Right atrium auricular region (tissue), 2 donors: ENCODE measurements around the gene CNTNAP5. TPM values are rescaled to one million over a fixed set of nuclear protein-coding genes. Genes with fewer than 3 reads are reported as not detected.

Source experiments
- DNase-seq: peaks from one replicate; pipeline ENCODE4 v3.0.0-alpha.2; 2019; ENCODE audit warnings: low spot score
- H3K27ac ChIP-seq, 2 donors: fragments of 200-600 bp; sonication (generic); 1 replicate in 1 of 2; 2 replicates in 1 of 2; pipeline ENCODE4 v1.5.1; 2016 to 2019
- H3K27me3 ChIP-seq, 2 donors: fragments of 200-600 bp; sonication (generic); one replicate each; pipeline versions ENCODE4 v1.5.1 to v1.6.0; 2017 to 2019
- H3K36me3 ChIP-seq: fragments of 200-600 bp; sonication (generic); one replicate; pipeline ENCODE4 v1.5.1; 2016
- H3K4me1 ChIP-seq, 2 donors: fragments of 200-600 bp; sonication (generic); one replicate each; pipeline versions ENCODE4 v1.5.1 to v1.6.0; 2017 to 2019
- H3K4me3 ChIP-seq, 2 donors: fragments of 200-600 bp; sonication (generic); 1 replicate in 1 of 2; 2 replicates in 1 of 2; pipeline ENCODE4 v1.5.1; 2017 to 2019; ENCODE audit warnings: mild to moderate bottlenecking in 1 of 2, moderate library complexity in 1 of 2
- H3K9me3 ChIP-seq, 2 donors: fragments of 200-600 bp; sonication (generic); one replicate each; pipeline ENCODE4 v1.5.1; 2019
- CTCF ChIP-seq, 2 donors: fragments of 200-600 bp; sonication (generic); IDR thresholded peaks; one replicate each; pipeline ENCODE4 v1.5.1; 2019; ENCODE audit warnings: antibody characterized with exemption in 2 of 2
- total RNA-seq, 2 donors: library from RNA; depleted of rRNA; stranded (reverse); fragments of >200 nt; gene quantifications; one replicate each; pipeline ENCODE4 v1.1.0, GENCODE V29; 2016

Gene CNTNAP5
- total RNA-seq, 2 donors from 2014 or later: not detected

GRCh38 chr2:124582387-124582786 lies 557.3 kb downstream of the CNTNAP5 start:
- no peak overlapping the region for H3K27ac ChIP-seq
- H3K9me3 ChIP-seq: no peaks in the 10 kb centered on the region
- H3K4me3 ChIP-seq: no peak overlapping the region
- H3K36me3 ChIP-seq: no peaks in the 10 kb centered on the region
- no peaks in the 10 kb centered on the region for H3K27me3 ChIP-seq
- no peaks in the 10 kb centered on the region for H3K4me1 ChIP-seq
- TF ChIP-seq CTCF (IDR thresholded peaks at IDR 0.05): no peak
- DNase-seq: no peak

GRCh38 chr2:124584615-124585014 lies 559.5 kb downstream of the CNTNAP5 start:
- Histone ChIP-seq H3K9me3 (no peaks in the 10 kb centered on the region), H3K4me3 (no peak overlapping the region), H3K27ac (no peak overlapping the region), H3K27me3 (no peaks in the 10 kb centered on the region), H3K36me3 (no peaks in the 10 kb centered on the region), H3K4me1 (no peaks in the 10 kb centered on the region)
- no peak for TF ChIP-seq CTCF (IDR thresholded peaks at IDR 0.05)
- no peak for DNase-seq

GRCh38 chr2:124585277-124585676 lies 560.2 kb downstream of the CNTNAP5 start:
- no peaks in the 10 kb centered on the region for H3K36me3 ChIP-seq
- H3K27ac ChIP-seq: no peak overlapping the region
- no peak for TF ChIP-seq CTCF (IDR thresholded peaks at IDR 0.05)
- no peaks in the 10 kb centered on the region for H3K4me1 ChIP-seq
- no peak for DNase-seq
- H3K27me3 ChIP-seq: no peaks in the 10 kb centered on the region
- no peaks in the 10 kb centered on the region for H3K9me3 ChIP-seq
- no peak overlapping the region for H3K4me3 ChIP-seq

- Histone ChIP-seq H3K27me3 (no peaks in the 10 kb centered on the region), H3K4me3 (no peak overlapping the region), H3K4me1 (no peaks in the 10 kb centered on the region), H3K9me3 (no peaks in the 10 kb centered on the region), H3K27ac (no peak overlapping the region), H3K36me3 (no peaks in the 10 kb centered on the region)
- DNase-seq: no peak
- TF ChIP-seq CTCF (IDR thresholded peaks at IDR 0.05): no peak
Observed at GRCh38 chr2:124586210-124586609, 561.1 kb downstream of the CNTNAP5 start.

GRCh38 chr2:124586835-124587234 lies 561.7 kb downstream of the CNTNAP5 start:
- Histone ChIP-seq H3K27me3 (no peaks in the 10 kb centered on the region), H3K36me3 (no peaks in the 10 kb centered on the region), H3K4me3 (no peak overlapping the region), H3K9me3 (no peaks in the 10 kb centered on the region), H3K4me1 (no peaks in the 10 kb centered on the region), H3K27ac (no peak overlapping the region)
- no peak for TF ChIP-seq CTCF (IDR thresholded peaks at IDR 0.05)
- DNase-seq: no peak

GRCh38 chr2:124589971-124590370 lies 564.9 kb downstream of the CNTNAP5 start:
- no peak for TF ChIP-seq CTCF (IDR thresholded peaks at IDR 0.05)
- no peaks in the 10 kb centered on the region for H3K27me3 ChIP-seq
- no peak overlapping the region for H3K4me3 ChIP-seq
- H3K9me3 ChIP-seq: no peaks in the 10 kb centered on the region
- no peak for DNase-seq
- H3K36me3 ChIP-seq: no peaks in the 10 kb centered on the region
- H3K27ac ChIP-seq: no peak overlapping the region
- no peaks in the 10 kb centered on the region for H3K4me1 ChIP-seq
